ENCODE measurements around the gene DCLRE1A. TPM values are rescaled to one million over a fixed set of nuclear protein-coding genes. Genes with fewer than 3 reads are reported as not detected.
"Not testable (repeated sequence)": the region's sequence is repeated elsewhere in the genome, so short reads cannot be mapped to it uniquely, and the experiment has no call there.

Gene DCLRE1A
- total RNA-seq, 6 donors from 2014 or later = 4.0 to 12.4 (median 6.0) TPM

- 40 to 44% methylated on average over 4 of the region's 4 CpGs for WGBS, 2 donors
- Histone ChIP-seq H3K27ac (peak overlapping the region in 1 of 4 donors; percentile 30), H3K27me3 (no peaks in the 10 kb centered on the region), H3K36me3 (no peaks in the 10 kb centered on the region), H3K4me1 (no peaks in the 10 kb centered on the region), H3K4me3 (no peak overlapping the region), H3K9me3 (no peaks in the 10 kb centered on the region)
- no peak for TF ChIP-seq POLR2A (IDR thresholded peaks at IDR 0.05)
- TF ChIP-seq POLR2AphosphoS5 (IDR thresholded peaks at IDR 0.05) = no peak
- no peak for TF ChIP-seq CTCF (IDR thresholded peaks at IDR 0.05)
- TF ChIP-seq EP300 (IDR thresholded peaks at IDR 0.05) = no peak
- ATAC-seq (ENCODE audit: low FRiP score in 2 of 2) (no peak), DNase-seq (no peak)
These were observed 30.5 kb downstream of the DCLRE1A start for GRCh38 chr10:113823389-113823788.

- no peak for ATAC-seq (ENCODE audit: low FRiP score in 2 of 2)
- DNase-seq = no peak
- 93 to 98% methylated on average over 7 of the region's 7 CpGs for WGBS, 2 donors
- Histone ChIP-seq H3K27me3 (no peaks in the 10 kb centered on the region), H3K9me3 (no peaks in the 10 kb centered on the region), H3K36me3 (no peaks in the 10 kb centered on the region), H3K4me1 (no peaks in the 10 kb centered on the region), H3K4me3 (no peak overlapping the region), H3K27ac (no peak overlapping the region)
- TF ChIP-seq POLR2A (IDR thresholded peaks at IDR 0.05) (no peak), EP300 (IDR thresholded peaks at IDR 0.05) (no peak), CTCF (IDR thresholded peaks at IDR 0.05) (no peak), POLR2AphosphoS5 (IDR thresholded peaks at IDR 0.05) (no peak)
These were observed 31.7 kb downstream of the DCLRE1A start for GRCh38 chr10:113822174-113822573.

GRCh38 chr10:113821306-113821705 is 32.6 kb downstream of the DCLRE1A start:
- H3K9me3 ChIP-seq; H3K4me3 ChIP-seq; ATAC-seq (ENCODE audit: low FRiP score in 2 of 2); H3K27ac ChIP-seq; H3K36me3 ChIP-seq; H3K27me3 ChIP-seq; DNase-seq; H3K4me1 ChIP-seq: not testable (repeated sequence)
- whole genome bisulfite sequencing, 2 donors = 64 to 80% methylated on average over 3 of the region's 3 CpGs

- no peaks in the 10 kb centered on the region for H3K9me3 ChIP-seq
- no peak overlapping the region for H3K27ac ChIP-seq
- H3K36me3 ChIP-seq = no peaks in the 10 kb centered on the region
- WGBS, 2 donors = 64 to 66% methylated on average over 8 of the region's 8 CpGs
- ATAC-seq (ENCODE audit: low FRiP score in 2 of 2) = no peak
- H3K4me1 ChIP-seq = no peaks in the 10 kb centered on the region
- TF ChIP-seq EP300 (IDR thresholded peaks at IDR 0.05) = no peak
- peak in 1 of 6 experiments; percentile 4 for TF ChIP-seq CTCF (IDR thresholded peaks at IDR 0.05)
- no peak for DNase-seq
- no peaks in the 10 kb centered on the region for H3K27me3 ChIP-seq
- H3K4me3 ChIP-seq = no peak overlapping the region
These were observed 33.4 kb downstream of the DCLRE1A start for GRCh38 chr10:113820507-113820906.

GRCh38 chr10:113819989-113820388 is 33.9 kb downstream of the DCLRE1A start:
- no peaks in the 10 kb centered on the region for H3K9me3 ChIP-seq
- H3K4me1 ChIP-seq = no peaks in the 10 kb centered on the region
- no peak overlapping the region for H3K4me3 ChIP-seq
- DNase-seq (no peak), ATAC-seq (ENCODE audit: low FRiP score in 2 of 2) (peak in 1 of 2 donors; percentile 34)
- no peak overlapping the region for H3K27ac ChIP-seq
- no peak for TF ChIP-seq EP300 (IDR thresholded peaks at IDR 0.05)
- TF ChIP-seq CTCF (IDR thresholded peaks at IDR 0.05) = no peak
- no peak for TF ChIP-seq POLR2AphosphoS5 (IDR thresholded peaks at IDR 0.05)
- no peak for TF ChIP-seq POLR2A (IDR thresholded peaks at IDR 0.05)
- 92 to 95% methylated on average over 4 of the region's 4 CpGs for WGBS, 2 donors
- no peaks in the 10 kb centered on the region for H3K27me3 ChIP-seq
- no peaks in the 10 kb centered on the region for H3K36me3 ChIP-seq

- 89 to 100% methylated on average over 1 of the region's 1 CpG for WGBS, 2 donors
- ATAC-seq (ENCODE audit: low FRiP score in 2 of 2); H3K9me3 ChIP-seq; H3K27ac ChIP-seq; H3K27me3 ChIP-seq; H3K36me3 ChIP-seq; H3K4me3 ChIP-seq; DNase-seq; H3K4me1 ChIP-seq: not testable (repeated sequence)
These were observed 39.2 kb downstream of the DCLRE1A start for GRCh38 chr10:113814700-113815099.

Measured in upper lobe of left lung (tissue), 6 donors.